Measurements from ENCODE around the gene MAST1. TPM values are rescaled to one million over a fixed set of nuclear protein-coding genes. Genes with fewer than 3 reads are reported as not detected.

The MAST1 gene
- total and polyA plus RNA-seq, 2 experiments from 2014 or later = 0.20 to 0.54 TPM

GRCh38 chr19:12890787-12891552 is 52.7 kb downstream of the MAST1 start, which contains the start of gene GCDH:
TSS of gene GCDH (plus strand) at chr19:12891160. CDS start at chr19:12891305, 145 bp downstream.
- peaks cover 12% of the 10 kb centered on the region for H3K27me3 ChIP-seq
- no peaks in the 10 kb centered on the region for H3K36me3 ChIP-seq (replicated peaks; ENCODE audit: insufficient read depth, low read depth)
- no peaks in the 10 kb centered on the region for H3K9me3 ChIP-seq (ENCODE audit: low read depth)
- TF ChIP-seq EZH2phosphoT487 (IDR thresholded peaks at IDR 0.05; ENCODE audit: low read depth, severe bottlenecking, unreplicated experiment) (no peak), EZH2 (IDR thresholded peaks at IDR 0.05; ENCODE audit: borderline replicate concordance) (no peak)
- TF ChIP-seq, protein P1, sequence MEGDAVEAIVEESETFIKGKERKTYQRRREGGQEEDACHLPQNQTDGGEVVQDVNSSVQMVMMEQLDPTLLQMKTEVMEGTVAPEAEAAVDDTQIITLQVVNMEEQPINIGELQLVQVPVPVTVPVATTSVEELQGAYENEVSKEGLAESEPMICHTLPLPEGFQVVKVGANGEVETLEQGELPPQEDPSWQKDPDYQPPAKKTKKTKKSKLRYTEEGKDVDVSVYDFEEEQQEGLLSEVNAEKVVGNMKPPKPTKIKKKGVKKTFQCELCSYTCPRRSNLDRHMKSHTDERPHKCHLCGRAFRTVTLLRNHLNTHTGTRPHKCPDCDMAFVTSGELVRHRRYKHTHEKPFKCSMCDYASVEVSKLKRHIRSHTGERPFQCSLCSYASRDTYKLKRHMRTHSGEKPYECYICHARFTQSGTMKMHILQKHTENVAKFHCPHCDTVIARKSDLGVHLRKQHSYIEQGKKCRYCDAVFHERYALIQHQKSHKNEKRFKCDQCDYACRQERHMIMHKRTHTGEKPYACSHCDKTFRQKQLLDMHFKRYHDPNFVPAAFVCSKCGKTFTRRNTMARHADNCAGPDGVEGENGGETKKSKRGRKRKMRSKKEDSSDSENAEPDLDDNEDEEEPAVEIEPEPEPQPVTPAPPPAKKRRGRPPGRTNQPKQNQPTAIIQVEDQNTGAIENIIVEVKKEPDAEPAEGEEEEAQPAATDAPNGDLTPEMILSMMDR (IDR thresholded peaks at IDR 0.05; ENCODE audit: poor library complexity) = no peak
- H3K4me3 ChIP-seq = peak within 1 kb of the TSS; percentile 43
- H3K79me2 ChIP-seq = peaks cover 11% of the 10 kb centered on the region
- peak; percentile 99 for DNase-seq (ENCODE audit: low spot score)
- H4K20me1 ChIP-seq (ENCODE audit: insufficient read depth, poor library complexity, severe bottlenecking) = no peaks in the 10 kb centered on the region
- H2AFZ ChIP-seq = peak within 1 kb of the TSS; percentile 24
- no peaks in the 10 kb centered on the region for H3K9me2 ChIP-seq (replicated peaks; ENCODE audit: insufficient read depth)
- H3K27ac ChIP-seq = peak within 1 kb of the TSS; percentile 7
- no peaks in the 10 kb centered on the region for H3K4me1 ChIP-seq (ENCODE audit: insufficient read depth)
- WGBS (ENCODE audit: low lambda C conversion rate, missing lambda C conversion rate) = 1% methylated on average over 49 of the region's 49 CpGs
- H3K4me2 ChIP-seq = peak within 1 kb of the TSS; percentile 84

DNA sequence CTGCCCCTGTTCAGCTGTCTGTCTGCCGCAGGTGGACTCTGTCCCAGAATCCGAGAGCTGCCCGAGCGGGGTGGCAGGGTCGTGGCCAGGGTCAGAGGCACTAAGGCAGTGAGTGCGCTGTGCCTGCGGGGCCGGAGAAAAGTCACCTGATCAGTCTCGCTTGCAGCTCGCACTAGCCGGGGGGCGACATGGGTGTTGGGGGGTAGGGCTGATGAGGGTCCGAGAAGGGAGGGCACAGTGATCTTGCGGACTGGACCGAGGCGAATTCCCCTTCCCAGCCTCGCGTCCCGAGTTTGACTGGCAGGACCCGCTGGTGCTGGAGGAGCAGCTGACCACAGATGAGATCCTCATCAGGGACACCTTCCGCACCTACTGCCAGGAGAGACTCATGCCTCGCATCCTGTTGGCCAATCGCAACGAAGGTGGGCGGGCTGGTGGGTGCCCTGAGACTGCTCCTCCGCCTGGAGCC is 53.3 kb downstream of the MAST1 start:
- H3K9me3 ChIP-seq (ENCODE audit: low read depth) = no peaks in the 10 kb centered on the region
- H3K36me3 ChIP-seq (replicated peaks; ENCODE audit: insufficient read depth, low read depth) = no peaks in the 10 kb centered on the region
- no peak overlapping the region for H2AFZ ChIP-seq
- peaks cover 11% of the 10 kb centered on the region for H3K79me2 ChIP-seq
- peak overlapping the region; percentile 84 for H3K4me2 ChIP-seq
- TF ChIP-seq, protein P1 (IDR thresholded peaks at IDR 0.05; ENCODE audit: poor library complexity) = no peak
- no peak for TF ChIP-seq EZH2 (IDR thresholded peaks at IDR 0.05; ENCODE audit: borderline replicate concordance)
- no peak for TF ChIP-seq EZH2phosphoT487 (IDR thresholded peaks at IDR 0.05; ENCODE audit: low read depth, severe bottlenecking, unreplicated experiment)
- no peaks in the 10 kb centered on the region for H3K4me1 ChIP-seq (ENCODE audit: insufficient read depth)
- peak overlapping the region; percentile 7 for H3K27ac ChIP-seq
- no peaks in the 10 kb centered on the region for H3K9me2 ChIP-seq (replicated peaks; ENCODE audit: insufficient read depth)
- H3K27me3 ChIP-seq = peaks cover 6% of the 10 kb centered on the region
- peak overlapping the region; percentile 43 for H3K4me3 ChIP-seq
- no peaks in the 10 kb centered on the region for H4K20me1 ChIP-seq (ENCODE audit: insufficient read depth, poor library complexity, severe bottlenecking)
- 13% methylated on average over 21 of the region's 26 CpGs for WGBS (ENCODE audit: low lambda C conversion rate, missing lambda C conversion rate)
- no peak for DNase-seq (ENCODE audit: low spot score)

DNA sequence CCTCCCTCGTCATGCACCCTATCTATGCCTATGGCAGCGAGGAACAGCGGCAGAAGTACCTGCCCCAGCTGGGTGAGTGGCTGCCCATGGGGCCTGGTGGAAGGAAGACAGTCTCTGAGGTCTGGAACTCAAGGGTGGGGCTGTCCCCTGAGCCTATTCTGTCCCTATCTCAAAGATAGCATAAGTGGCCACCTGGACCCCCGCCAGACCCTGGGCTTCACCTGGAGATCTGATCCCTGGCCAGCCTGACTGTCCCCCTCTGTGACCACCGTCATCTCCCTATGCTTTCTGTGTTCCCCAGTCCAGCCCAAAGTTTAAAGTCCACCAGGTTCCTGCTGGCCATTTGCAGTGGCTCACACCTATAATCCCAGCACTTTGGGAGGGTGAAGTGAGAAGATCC is 55.3 kb downstream of the MAST1 start:
- no peaks in the 10 kb centered on the region for H3K9me3 ChIP-seq (ENCODE audit: low read depth)
- no peaks in the 10 kb centered on the region for H3K27me3 ChIP-seq
- DNase-seq (ENCODE audit: low spot score) = no peak
- H3K36me3 ChIP-seq (replicated peaks; ENCODE audit: insufficient read depth, low read depth) = no peaks in the 10 kb centered on the region
- H3K9me2 ChIP-seq (replicated peaks; ENCODE audit: insufficient read depth) = no peaks in the 10 kb centered on the region
- H3K27ac ChIP-seq = no peak overlapping the region
- H3K4me1 ChIP-seq (ENCODE audit: insufficient read depth) = no peaks in the 10 kb centered on the region
- H3K79me2 ChIP-seq = peaks cover 11% of the 10 kb centered on the region
- H4K20me1 ChIP-seq (ENCODE audit: insufficient read depth, poor library complexity, severe bottlenecking) = no peaks in the 10 kb centered on the region
- H3K4me3 ChIP-seq = no peak overlapping the region
- H2AFZ ChIP-seq = no peak overlapping the region
- TF ChIP-seq EZH2 (IDR thresholded peaks at IDR 0.05; ENCODE audit: borderline replicate concordance) (no peak), EZH2phosphoT487 (IDR thresholded peaks at IDR 0.05; ENCODE audit: low read depth, severe bottlenecking, unreplicated experiment) (no peak)
- TF ChIP-seq, protein P1 (IDR thresholded peaks at IDR 0.05; ENCODE audit: poor library complexity) = no peak
- WGBS (ENCODE audit: low lambda C conversion rate, missing lambda C conversion rate) = 94% methylated on average over 5 of the region's 5 CpGs
- H3K4me2 ChIP-seq = no peak overlapping the region

Measured in hepatocyte (in vitro differentiated cells).